Erythroblast (primary cell): ENCODE results near the gene MGST3.
A peak's percentile ranks its signal among the peaks of the same experiment; 100 is the strongest.

Experiments used
- DNase-seq, 2 experiments: peaks; one replicate each; lab custom pipeline; 2025; lab: John Stamatoyannopoulos, UW
- GATA1 ChIP-seq: IDR thresholded peaks from 2 replicates; pipeline ENCODE4 v1.6.1; 2011; ENCODE audit warnings: low read depth, mild to moderate bottlenecking, control low read depth, low read length, moderate library complexity
- POLR2A ChIP-seq: IDR thresholded peaks from 2 replicates; pipeline ENCODE4 v1.6.1; 2011; ENCODE audit warnings: mild to moderate bottlenecking, low read length

Gene MGST3

DNA sequence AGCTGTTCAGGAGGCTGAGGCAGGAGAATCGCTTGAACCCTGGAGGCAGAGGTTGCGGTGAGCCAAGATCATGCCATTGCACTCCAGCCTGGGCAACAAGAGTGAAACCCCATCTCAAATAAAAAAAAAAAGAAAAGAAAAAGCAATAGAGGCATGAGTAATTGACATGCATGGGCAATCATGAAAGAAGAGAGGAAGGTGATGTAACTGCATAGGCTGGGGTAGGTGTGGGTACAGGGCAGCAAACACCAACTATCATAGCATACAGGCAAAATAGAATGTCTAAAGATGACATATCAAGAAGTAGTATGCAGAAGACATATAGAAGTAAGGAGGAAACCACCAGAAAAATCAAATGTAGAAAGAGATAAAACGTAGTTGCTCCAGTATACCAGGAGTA is 19.0 kb upstream of the MGST3 start:
- TF ChIP-seq POLR2A, result no peak
- TF ChIP-seq GATA1, result no peak
- DNase-seq, result no peak

DNA sequence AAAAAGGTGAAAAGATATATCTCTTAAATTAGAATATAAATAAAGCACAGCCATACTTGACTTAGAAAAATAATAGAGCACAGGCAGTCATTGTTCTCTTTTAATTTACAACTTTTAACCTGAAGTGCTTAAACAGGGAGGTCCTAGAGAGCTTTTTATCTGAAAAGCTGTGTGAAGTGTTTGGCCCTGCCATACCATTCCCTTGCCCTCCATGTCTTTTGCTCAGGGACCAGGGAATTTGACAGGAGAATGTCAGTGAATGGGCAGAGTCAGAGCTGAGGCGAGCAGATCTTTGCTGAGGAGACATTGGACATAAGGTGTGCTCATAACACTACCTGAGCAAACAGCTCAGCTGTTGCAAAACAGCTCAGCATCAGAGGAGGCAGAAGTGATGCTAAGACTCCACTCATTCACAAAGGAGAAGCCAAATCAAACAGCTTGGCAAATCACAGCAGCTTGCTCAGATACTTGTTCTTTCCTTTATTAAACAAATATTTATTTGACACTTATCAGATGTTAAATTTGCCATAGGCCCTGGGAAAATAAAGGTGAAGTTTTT is 14.9 kb upstream of the MGST3 start:
- TF ChIP-seq GATA1 (no peak), POLR2A (no peak)
- DNase-seq, result no peak

- DNase-seq, result no peak
- TF ChIP-seq POLR2A, result no peak
- no peak for TF ChIP-seq GATA1
Observed at GRCh38 chr1:165616987-165617546, 14.0 kb upstream of the MGST3 start.

GRCh38 chr1:165619647-165620151 is 11.3 kb upstream of the MGST3 start:
- TF ChIP-seq POLR2A, result no peak
- TF ChIP-seq GATA1, result no peak
- DNase-seq, result no peak

DNA sequence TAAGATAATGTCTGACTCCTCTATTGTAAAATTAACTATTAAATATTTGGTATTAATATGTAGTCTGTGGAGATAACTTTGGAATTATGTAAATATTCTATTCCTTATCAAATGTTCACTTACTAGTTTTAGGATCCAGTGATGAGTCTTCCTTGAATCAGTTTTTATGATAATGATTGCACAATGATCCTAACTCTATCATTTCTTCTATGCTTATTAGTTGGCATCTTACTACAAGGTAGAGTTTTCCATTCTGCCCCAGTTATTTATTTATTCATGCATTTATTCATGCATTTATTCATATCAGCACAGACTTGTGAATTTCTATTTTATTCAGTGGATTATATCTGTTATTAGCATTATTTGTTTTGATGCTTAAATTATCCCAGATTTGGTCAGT is 7.4 kb upstream of the MGST3 start:
- no peak for TF ChIP-seq POLR2A
- DNase-seq, result no peak

DNA sequence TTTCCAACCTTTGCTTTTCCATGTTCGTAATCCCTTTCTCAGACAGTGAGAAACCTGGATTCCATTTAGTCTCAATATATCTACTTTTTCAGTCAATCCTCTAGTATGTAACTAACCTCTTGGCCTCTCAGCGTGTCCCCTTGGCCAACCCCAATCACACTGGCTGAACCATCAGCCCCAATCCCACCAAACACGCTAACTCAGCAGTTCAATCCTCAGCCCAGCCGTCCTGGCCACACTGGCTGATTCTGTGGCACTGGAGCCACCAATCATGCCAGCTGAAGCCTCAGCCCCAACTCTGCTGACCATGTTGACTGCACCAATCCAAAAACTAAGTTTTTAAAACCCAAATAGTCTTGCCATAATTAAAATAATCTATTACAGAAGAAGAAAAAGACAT is 6.6 kb upstream of the MGST3 start:
- no peak for DNase-seq
- TF ChIP-seq POLR2A (no peak), GATA1 (no peak)

DNA sequence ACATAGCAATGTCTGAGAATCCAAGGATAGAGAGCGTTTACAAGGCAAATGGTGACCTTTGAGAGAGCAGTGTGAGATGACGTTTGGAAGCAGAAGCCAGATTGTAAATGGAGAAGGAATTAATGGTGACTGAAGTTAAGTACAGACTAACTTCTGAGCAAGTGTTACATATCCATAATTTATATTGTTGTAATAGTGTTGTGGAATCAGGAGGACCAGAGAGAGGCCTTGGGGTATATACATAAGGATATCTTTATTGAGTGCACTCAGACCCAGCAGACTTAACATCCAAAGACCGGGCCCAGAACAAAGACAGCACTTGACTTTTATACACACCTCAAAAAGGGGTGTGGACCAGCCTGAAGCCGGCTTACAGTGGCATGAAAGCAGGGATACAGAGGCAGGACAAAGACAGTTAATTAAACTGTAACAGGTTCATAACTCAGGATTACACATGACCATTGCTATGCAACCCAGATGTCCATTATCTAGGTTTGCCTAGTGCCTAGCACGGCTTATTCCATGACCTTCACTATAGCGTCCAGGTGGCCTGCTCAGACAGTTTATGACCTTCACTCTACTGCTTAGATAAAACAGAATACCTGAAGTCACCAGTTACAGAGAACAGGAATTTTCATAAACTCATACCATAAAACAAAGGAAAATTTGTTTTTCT is 2.7 kb upstream of the MGST3 start:
- peak in 1 of 2 experiments; percentile 10 for DNase-seq
- TF ChIP-seq GATA1, result no peak
- TF ChIP-seq POLR2A, result no peak

DNA sequence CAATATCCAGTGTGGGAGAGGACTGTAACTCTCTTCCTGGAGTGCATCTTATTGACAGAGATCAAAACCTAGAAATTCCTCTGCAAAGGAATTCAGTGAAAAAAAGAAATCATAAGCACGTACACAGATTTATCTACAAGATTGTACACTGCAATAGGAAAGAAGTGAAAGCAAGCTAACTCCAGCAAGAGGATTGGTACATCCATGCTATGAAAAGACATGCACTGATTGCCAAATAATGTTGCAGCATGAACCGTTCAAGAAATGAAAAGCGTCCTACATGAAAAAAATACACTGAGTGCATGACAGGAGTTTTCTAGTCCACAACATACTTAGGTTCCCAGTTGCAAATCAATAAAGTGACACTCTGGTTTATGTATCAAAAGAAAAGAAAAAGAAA is 1.9 kb upstream of the MGST3 start:
- no peak for DNase-seq
- TF ChIP-seq GATA1 (no peak), POLR2A (no peak)

DNA sequence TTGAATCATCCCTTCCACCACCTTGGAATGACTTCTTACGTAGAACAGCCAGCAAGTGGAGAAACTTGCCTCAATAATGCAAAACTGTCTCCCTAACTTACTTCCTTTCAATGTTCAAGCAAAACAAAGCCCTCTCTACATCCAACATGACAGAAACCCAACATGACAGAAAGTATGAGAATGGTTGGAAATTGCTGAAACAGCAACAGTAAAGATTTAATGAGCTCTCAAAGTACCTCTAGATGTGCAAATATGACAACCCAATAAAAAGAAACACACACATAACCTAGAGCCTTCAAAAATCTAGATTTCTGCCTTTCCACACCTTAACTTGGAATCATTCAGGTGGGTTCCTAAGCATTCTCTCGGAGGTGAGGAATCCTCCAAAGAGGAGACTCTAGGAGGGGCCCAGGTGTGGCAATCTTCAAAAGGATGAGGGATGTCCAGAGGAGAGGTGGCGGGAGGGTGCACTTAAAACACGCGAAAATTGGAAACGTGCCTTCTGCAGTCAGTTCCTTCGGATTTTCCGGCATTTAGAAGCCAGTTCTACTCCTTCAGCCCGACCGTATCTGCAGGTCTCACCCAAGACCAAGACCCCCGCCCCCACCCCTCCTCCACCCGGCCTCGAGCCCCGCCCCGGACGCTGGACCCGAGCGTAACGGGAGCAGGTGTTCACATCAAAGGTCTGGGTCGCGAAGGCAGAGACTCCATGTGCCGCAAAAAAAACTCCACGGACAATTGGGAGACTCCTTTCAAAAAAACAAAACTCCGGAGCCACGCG is 996 bp upstream of the MGST3 start:
- DNase-seq, result no peak
- TF ChIP-seq GATA1, result no peak
- TF ChIP-seq POLR2A, result no peak

DNA sequence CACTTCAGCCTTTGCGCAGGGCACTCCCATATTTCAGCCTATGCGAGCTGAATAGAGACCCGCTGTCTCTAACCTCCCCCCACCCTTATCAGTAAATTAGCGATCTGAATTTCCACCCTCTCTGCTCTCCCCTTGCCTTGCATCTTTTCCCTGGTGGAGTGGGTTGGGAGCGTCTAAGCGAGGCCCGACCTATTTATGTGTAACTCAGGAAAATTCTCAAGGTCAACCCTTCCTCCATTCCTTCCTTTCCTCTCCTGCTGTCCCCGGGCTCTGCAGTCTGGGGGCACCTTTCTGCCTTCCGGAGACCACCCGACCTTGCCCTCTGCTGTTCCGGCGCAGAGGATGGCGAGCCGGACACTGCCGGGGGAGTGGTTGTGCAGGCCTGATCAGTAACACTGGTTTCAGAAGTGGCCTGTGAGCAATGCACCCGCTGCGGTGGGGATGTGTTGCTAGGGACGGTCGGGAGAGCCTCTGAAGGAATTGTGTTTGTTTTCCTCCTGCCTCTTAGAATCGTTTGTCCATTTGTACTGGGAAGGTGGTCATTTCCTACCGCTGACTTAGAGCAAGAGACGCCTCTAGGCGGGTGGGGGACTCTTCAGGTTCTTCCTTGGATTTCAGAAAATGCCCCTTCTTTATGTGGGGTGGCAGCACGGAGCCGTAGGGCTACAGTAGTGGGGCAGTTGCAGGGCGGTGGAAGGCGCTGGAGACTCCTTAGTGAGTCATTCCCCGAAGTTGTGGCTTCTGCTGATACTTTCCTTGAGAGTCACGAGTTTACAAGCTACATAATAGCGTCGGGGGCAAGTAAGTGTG is 513 bp downstream of the MGST3 start:
- DNase-seq, result peak; percentile 85 to 90
- peak; percentile 3 for TF ChIP-seq POLR2A
- TF ChIP-seq GATA1, result no peak

GRCh38 chr1:165632152-165632469 is 1.1 kb downstream of the MGST3 start:
- TF ChIP-seq GATA1 (no peak), POLR2A (no peak)
- DNase-seq, result no peak

DNA sequence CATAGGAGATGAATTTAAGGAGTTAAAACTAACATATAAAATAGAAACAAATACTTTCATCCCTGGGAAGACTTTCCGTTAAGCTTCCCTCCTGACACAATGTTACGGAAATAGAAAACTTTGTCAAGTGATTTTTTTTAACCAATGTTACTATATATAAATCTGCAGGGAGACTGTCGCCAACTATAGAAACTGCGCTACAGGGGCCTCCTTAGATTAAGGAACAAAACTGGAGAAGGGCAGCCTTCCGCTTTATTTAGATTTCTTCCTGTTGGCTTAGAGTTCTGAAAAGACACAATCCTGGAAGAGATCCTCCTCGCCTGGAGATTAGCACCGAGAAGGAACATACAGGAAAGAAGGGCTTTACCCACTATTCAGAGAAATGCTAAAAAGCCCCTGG is 1.5 kb downstream of the MGST3 start:
- DNase-seq, result peak in 1 of 2 experiments; percentile 38
- TF ChIP-seq POLR2A (no peak), GATA1 (no peak)

- peak in 1 of 2 experiments; percentile 32 for DNase-seq
- TF ChIP-seq POLR2A, result no peak
- TF ChIP-seq GATA1, result no peak
Observed at GRCh38 chr1:165633614-165634013, 2.6 kb downstream of the MGST3 start.
